Ishikawa (cell line): ENCODE measurements around the gene LCN10.

Source experiments
- CEBPB ChIP-seq: IDR thresholded peaks from 2 replicates; pipeline ENCODE4 v1.6.1; 2012
- CREB1 ChIP-seq: IDR thresholded peaks from 2 replicates; pipeline ENCODE4 v1.6.1; 2012; ENCODE audit warnings: low read depth
- EGR1 ChIP-seq: IDR thresholded peaks from 2 replicates; pipeline ENCODE4 v1.6.1; 2012
- EP300 ChIP-seq: IDR thresholded peaks from 2 replicates; pipeline ENCODE4 v1.6.1; 2012; ENCODE audit warnings: borderline replicate concordance
- FOXM1 ChIP-seq: IDR thresholded peaks from 2 replicates; pipeline ENCODE4 v1.6.1; 2012; ENCODE audit warnings: low read depth, borderline replicate concordance
- NFIC ChIP-seq: IDR thresholded peaks from 2 replicates; pipeline ENCODE4 v1.6.1; 2012
- RAD21 ChIP-seq: IDR thresholded peaks from 2 replicates; pipeline ENCODE4 v1.6.1; 2012; ENCODE audit warnings: low read depth
- TAF1 ChIP-seq: IDR thresholded peaks from 2 replicates; pipeline ENCODE4 v1.6.1; 2012; ENCODE audit warnings: low read depth, mild to moderate bottlenecking
- TCF12 ChIP-seq: IDR thresholded peaks from 2 replicates; pipeline ENCODE4 v1.6.1; 2012; ENCODE audit warnings: low read depth
- TEAD4 ChIP-seq: IDR thresholded peaks from 2 replicates; pipeline ENCODE4 v1.6.1; 2012
- USF1 ChIP-seq: IDR thresholded peaks from 2 replicates; pipeline ENCODE4 v1.6.1; 2012
- YY1 ChIP-seq: IDR thresholded peaks from 2 replicates; pipeline ENCODE4 v1.6.1; 2012; ENCODE audit warnings: low read depth
- ZBTB7A ChIP-seq: IDR thresholded peaks from 2 replicates; pipeline ENCODE4 v1.6.1; 2012; ENCODE audit warnings: low read depth
- TF ChIP-seq, protein P1 (sequence below): IDR thresholded peaks from 2 replicates; pipeline ENCODE4 v1.6.1; 2012
- TF ChIP-seq, protein P2 (sequence below): IDR thresholded peaks from 2 replicates; pipeline ENCODE4 v1.6.1; 2012; ENCODE audit warnings: low read depth, mild to moderate bottlenecking

The LCN10 gene

DNA sequence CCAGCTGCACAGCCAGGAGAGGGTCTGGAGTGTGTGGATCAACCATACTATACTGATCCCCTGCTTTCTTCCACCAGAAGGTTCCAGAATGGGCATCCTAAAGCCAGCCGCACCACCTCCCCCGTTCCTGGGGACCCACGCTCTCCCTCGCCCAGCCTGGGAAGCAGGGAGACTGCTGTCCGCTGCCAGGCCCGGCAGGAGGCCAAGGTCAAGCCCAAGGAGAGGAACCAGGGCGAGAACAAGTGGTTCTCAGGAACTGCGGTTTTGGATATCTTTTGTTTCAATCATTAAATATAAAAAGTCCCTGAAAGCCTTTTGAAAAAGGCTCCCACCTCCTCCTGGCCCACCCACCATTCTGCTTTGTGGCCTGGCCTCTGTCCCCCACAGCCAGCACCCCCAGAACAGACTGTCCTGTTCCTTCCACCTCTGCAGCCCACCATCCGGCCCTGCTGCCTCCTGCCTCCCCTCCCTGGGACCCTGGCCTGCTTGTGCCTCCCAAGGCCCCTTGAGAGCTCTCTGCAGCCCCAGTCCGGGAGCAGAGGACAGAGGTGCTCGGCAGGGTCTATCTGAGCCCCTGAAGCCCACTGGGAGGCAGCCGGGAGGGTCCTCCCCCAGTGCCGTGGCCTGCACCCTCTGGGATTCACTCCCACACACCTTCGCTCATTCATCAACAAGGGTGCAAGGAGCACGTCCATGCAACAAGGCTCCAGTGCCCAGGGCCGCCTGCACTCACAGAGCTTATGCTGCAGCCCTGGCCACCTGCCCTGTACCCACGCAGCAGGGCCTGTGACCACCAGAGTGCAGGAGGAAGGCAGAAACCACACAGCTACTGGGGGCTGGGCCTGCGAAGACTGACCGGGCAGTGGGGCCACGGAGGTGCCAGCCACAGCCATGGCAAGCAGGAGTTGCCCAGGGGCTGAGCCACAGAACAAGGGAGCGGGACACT, 6.2 kb upstream of the LCN10 start:
- TF ChIP-seq TCF12 = no peak
- no peak for TF ChIP-seq RAD21
- TF ChIP-seq FOXM1 = no peak
- TF ChIP-seq, protein P1, sequence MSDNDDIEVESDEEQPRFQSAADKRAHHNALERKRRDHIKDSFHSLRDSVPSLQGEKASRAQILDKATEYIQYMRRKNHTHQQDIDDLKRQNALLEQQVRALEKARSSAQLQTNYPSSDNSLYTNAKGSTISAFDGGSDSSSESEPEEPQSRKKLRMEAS = no peak
- TF ChIP-seq CREB1 = no peak
- TF ChIP-seq ZBTB7A = no peak
- TF ChIP-seq, protein P2, sequence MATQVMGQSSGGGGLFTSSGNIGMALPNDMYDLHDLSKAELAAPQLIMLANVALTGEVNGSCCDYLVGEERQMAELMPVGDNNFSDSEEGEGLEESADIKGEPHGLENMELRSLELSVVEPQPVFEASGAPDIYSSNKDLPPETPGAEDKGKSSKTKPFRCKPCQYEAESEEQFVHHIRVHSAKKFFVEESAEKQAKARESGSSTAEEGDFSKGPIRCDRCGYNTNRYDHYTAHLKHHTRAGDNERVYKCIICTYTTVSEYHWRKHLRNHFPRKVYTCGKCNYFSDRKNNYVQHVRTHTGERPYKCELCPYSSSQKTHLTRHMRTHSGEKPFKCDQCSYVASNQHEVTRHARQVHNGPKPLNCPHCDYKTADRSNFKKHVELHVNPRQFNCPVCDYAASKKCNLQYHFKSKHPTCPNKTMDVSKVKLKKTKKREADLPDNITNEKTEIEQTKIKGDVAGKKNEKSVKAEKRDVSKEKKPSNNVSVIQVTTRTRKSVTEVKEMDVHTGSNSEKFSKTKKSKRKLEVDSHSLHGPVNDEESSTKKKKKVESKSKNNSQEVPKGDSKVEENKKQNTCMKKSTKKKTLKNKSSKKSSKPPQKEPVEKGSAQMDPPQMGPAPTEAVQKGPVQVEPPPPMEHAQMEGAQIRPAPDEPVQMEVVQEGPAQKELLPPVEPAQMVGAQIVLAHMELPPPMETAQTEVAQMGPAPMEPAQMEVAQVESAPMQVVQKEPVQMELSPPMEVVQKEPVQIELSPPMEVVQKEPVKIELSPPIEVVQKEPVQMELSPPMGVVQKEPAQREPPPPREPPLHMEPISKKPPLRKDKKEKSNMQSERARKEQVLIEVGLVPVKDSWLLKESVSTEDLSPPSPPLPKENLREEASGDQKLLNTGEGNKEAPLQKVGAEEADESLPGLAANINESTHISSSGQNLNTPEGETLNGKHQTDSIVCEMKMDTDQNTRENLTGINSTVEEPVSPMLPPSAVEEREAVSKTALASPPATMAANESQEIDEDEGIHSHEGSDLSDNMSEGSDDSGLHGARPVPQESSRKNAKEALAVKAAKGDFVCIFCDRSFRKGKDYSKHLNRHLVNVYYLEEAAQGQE = no peak
- TF ChIP-seq CEBPB = no peak
- no peak for TF ChIP-seq EP300
- TF ChIP-seq TEAD4 = no peak
- TF ChIP-seq USF1 = no peak
- no peak for TF ChIP-seq YY1
- no peak for TF ChIP-seq NFIC
- no peak for TF ChIP-seq TAF1
- TF ChIP-seq EGR1 = no peak

DNA sequence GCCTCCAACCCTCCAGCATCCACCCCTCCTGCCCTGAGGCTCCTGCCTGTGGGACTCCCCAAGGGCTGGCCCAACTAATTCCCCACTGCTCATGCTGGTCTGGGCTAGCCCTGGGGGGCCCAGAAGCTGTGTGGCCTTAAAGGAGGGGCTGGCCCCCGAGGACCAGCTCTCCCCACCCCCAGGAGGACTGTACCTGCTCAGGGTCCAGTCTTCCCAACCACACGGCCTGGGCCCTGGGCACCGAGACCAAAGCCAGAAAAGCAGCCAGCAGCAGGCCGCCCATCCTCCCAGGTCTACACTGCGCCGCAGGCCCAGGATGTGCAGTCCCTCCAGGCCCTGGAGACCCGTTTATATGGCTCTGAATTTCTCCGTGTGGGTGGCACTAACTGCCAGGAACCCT, 5.5 kb upstream of the LCN10 start, which contains the start of gene LCN6:
LCN6 (minus strand) TSS at position 325 of the 400 bp plus-strand sequence; CDS start at position 283, 42 bp downstream.
- TF ChIP-seq EGR1 (no peak), TAF1 (no peak), CEBPB (no peak), TEAD4 (no peak), YY1 (no peak), CREB1 (no peak), TCF12 (no peak), RAD21 (no peak), FOXM1 (no peak)
- TF ChIP-seq, protein P2 = no peak

GRCh38 chr9:136747161-136748060, 4.7 kb upstream of the LCN10 start:
- TF ChIP-seq TAF1 (no peak), EP300 (no peak), TCF12 (no peak), RAD21 (no peak), ZBTB7A (no peak), NFIC (no peak)

DNA sequence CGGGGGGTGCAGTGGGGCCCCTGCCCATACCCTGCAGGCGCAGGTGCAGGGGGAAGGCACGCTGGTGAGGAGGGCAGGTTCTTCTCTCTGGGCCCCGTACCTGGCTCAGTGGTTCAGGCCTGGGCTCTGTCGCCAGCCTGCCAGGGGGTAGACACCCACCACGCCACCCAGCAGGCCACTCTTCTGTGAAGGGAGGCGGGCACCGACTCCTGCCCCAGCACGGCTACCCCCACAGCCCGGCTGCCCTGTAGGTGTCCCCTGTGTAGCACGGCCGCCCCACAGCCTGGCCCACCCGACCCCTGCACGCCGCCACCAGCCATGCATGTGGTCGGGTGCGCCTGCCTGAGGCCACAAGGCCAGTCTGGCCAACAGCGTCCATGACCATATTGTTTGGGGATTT, 3.9 kb upstream of the LCN10 start:
- TF ChIP-seq NFIC (no peak), TAF1 (no peak), TEAD4 (no peak)

- TF ChIP-seq, protein P2 = no peak
- TF ChIP-seq YY1 (no peak), USF1 (no peak), CEBPB (no peak), EP300 (no peak), FOXM1 (no peak), EGR1 (no peak), TCF12 (no peak), ZBTB7A (no peak), NFIC (no peak)
Measured at GRCh38 chr9:136746155-136746490, 3.4 kb upstream of the LCN10 start.
